Activated T-helper 17 cell treated with anti-CD3 and anti-CD28 coated beads, Interleukin-2, amount 50 U/mL, for 72 hours (primary cell): Measurements from ENCODE around the gene LRRC42. TPM values are rescaled to one million over a fixed set of nuclear protein-coding genes. Genes with fewer than 3 reads are reported as not detected.

Experiments used
- ATAC-seq: fragments of 150-1000 bp; cut with Tn5 transposase; replicated peaks from 2 replicates; pipeline ENCODE4 v1.10.0; 2021; ENCODE audit warnings: mild to moderate bottlenecking, moderate library complexity
- H3K27ac Mint-ChIP-seq: one replicate; pipeline ENCODE4 v1.8.0; 2022; ENCODE audit warnings: mixed read lengths
- H3K27me3 Mint-ChIP-seq: one replicate; pipeline ENCODE4 v1.8.0; 2022; ENCODE audit warnings: mixed read lengths
- H3K36me3 Mint-ChIP-seq: one replicate; pipeline ENCODE4 v1.8.0; 2022; ENCODE audit warnings: low read depth, mild to moderate bottlenecking, mixed read lengths
- H3K4me1 Mint-ChIP-seq: one replicate; pipeline ENCODE4 v1.8.0; 2022; ENCODE audit warnings: mixed read lengths
- H3K4me3 Mint-ChIP-seq: one replicate; pipeline ENCODE4 v1.8.0; 2022; ENCODE audit warnings: mild to moderate bottlenecking, mixed read lengths
- H3K9me3 Mint-ChIP-seq: one replicate; pipeline ENCODE4 v1.8.0; 2022; ENCODE audit warnings: mixed read lengths
- total RNA-seq, 2 donors: library from RNA; stranded (reverse); gene quantifications; one replicate each; pipeline ENCODE4 v1.2.3, GENCODE V29; 2022

Gene LRRC42
- total RNA-seq, 2 donors from 2014 or later = 25.2 to 28.5 TPM

GRCh38 chr1:53947172-53947907, 1.2 kb downstream of the LRRC42 start:
- Mint-ChIP-seq H3K4me1 (peaks cover 36% of the 10 kb centered on the region), H3K27me3 (no peaks in the 10 kb centered on the region), H3K27ac (peak overlapping the region; percentile 90), H3K9me3 (peaks cover 7% of the 10 kb centered on the region), H3K36me3 (peaks cover 57% of the 10 kb centered on the region), H3K4me3 (peak overlapping the region; percentile 99)
- ATAC-seq = no peak

DNA sequence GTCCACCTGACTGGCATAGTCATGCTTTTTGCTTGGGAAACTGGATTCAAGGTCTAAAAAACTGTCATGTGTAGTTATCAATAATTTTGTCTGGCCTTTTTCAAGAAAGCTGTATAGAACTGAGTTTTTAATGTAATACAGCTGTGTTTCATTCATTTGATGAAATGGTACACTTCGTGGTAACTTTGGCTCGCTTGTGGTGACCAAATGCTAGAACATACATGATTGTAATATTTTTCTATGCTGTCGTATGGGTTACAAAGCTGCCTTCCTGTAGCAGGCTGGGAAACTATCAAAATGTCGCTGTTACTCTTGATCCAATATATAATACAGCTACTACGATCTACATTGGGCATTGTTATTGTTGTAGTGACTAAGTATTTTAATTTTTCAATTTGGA, 2.1 kb downstream of the LRRC42 start:
- no peak for ATAC-seq
- Mint-ChIP-seq H3K27me3 (no peaks in the 10 kb centered on the region), H3K27ac (no peak overlapping the region), H3K4me1 (peaks cover 26% of the 10 kb centered on the region), H3K9me3 (no peaks in the 10 kb centered on the region), H3K36me3 (peaks cover 58% of the 10 kb centered on the region), H3K4me3 (peak overlapping the region; percentile 99)

GRCh38 chr1:53949023-53949990, 3.2 kb downstream of the LRRC42 start:
- Mint-ChIP-seq H3K4me1 (peaks cover 19% of the 10 kb centered on the region), H3K27me3 (no peaks in the 10 kb centered on the region), H3K4me3 (no peak overlapping the region)

GRCh38 chr1:53951697-53952096, 5.5 kb downstream of the LRRC42 start:
- Mint-ChIP-seq H3K27ac (peak overlapping the region; percentile 36), H3K4me1 (peaks cover 13% of the 10 kb centered on the region), H3K27me3 (no peaks in the 10 kb centered on the region), H3K36me3 (peaks cover 69% of the 10 kb centered on the region), H3K9me3 (no peaks in the 10 kb centered on the region), H3K4me3 (no peak overlapping the region)
- no peak for ATAC-seq

More at GRCh38 chr1:53949023-53949990, 3.2 kb downstream of the LRRC42 start:
- peaks cover 61% of the 10 kb centered on the region for H3K36me3 Mint-ChIP-seq
- no peaks in the 10 kb centered on the region for H3K9me3 Mint-ChIP-seq
- no peak overlapping the region for H3K27ac Mint-ChIP-seq
- ATAC-seq = no peak

- Mint-ChIP-seq H3K27me3 (no peaks in the 10 kb centered on the region), H3K4me3 (no peak overlapping the region), H3K27ac (no peak overlapping the region), H3K4me1 (no peaks in the 10 kb centered on the region), H3K9me3 (no peaks in the 10 kb centered on the region), H3K36me3 (peaks cover 74% of the 10 kb centered on the region)
- no peak for ATAC-seq
These were observed 8.0 kb downstream of the LRRC42 start for GRCh38 chr1:53954128-53954527.

- no peak overlapping the region for H3K4me3 Mint-ChIP-seq
- peaks cover 85% of the 10 kb centered on the region for H3K36me3 Mint-ChIP-seq
- ATAC-seq = peak; percentile 21
- H3K27me3 Mint-ChIP-seq = no peaks in the 10 kb centered on the region
- no peaks in the 10 kb centered on the region for H3K4me1 Mint-ChIP-seq
- peak overlapping the region; percentile 36 for H3K27ac Mint-ChIP-seq
- no peaks in the 10 kb centered on the region for H3K9me3 Mint-ChIP-seq
These were observed 10.4 kb downstream of the LRRC42 start for GRCh38 chr1:53956308-53957168.

DNA sequence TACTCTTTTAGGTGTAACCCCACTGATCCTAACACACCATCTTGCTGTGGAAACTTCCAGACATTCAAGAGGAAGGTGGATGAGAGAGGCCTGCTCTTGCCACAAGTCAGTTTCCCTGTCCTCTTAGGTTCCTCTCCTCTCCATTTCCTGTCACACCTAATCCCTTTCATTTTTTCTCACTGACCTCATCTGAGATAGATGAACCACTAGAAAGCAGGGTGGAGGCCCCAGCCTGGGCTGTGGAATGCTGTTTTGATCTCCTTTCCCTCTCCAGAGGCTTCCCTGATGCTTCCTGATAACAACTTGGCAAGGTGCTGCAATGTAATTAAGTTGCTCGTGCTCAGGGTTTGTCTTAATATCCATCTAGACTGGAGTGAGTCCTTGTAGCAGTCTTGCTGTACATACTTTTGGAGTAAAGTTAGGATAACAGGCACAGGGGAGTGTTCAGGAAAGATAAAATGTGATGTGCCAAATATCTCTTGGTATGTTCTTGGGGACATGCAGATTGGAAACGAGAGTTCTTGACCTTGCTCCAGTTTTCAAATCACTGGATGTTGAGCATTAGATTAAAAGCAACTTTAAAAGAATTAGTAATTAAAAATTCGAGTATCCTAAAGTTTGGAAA, 11.2 kb downstream of the LRRC42 start:
- ATAC-seq = no peak
- Mint-ChIP-seq H3K9me3 (no peaks in the 10 kb centered on the region), H3K4me1 (no peaks in the 10 kb centered on the region), H3K4me3 (no peak overlapping the region), H3K36me3 (peaks cover 85% of the 10 kb centered on the region), H3K27ac (peak overlapping the region; percentile 36), H3K27me3 (no peaks in the 10 kb centered on the region)

DNA sequence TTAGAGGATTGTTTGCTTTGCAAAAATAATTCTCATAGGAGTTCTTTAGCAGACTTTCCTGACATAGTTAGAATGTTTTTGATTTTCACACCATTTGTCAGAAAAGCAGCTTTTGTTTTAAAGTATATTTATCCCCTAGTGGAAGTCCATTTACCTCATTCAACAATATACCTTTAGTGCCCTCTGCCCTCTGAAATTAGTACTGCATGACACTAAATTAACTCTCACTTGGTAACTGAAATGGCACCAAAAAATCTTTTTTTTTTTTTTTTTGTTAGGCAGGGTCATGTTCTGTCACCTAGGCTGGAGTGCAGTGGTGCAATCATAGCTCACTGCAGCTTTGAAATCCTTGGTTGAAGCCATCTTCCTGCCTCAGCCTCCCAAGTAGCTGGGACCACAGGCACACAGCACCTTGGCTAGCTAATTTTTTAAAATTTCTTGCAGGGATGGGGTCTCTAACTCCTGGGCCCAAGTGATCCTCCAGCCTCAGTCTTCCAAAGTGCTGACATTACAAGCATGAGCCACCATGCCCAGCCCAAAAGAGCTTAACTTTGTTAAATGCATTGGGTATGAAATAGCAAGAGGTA, 13.6 kb downstream of the LRRC42 start:
- Mint-ChIP-seq H3K9me3 (no peaks in the 10 kb centered on the region), H3K27me3 (no peaks in the 10 kb centered on the region), H3K36me3 (peaks cover 85% of the 10 kb centered on the region), H3K27ac (no peak overlapping the region), H3K4me1 (peaks cover 4% of the 10 kb centered on the region), H3K4me3 (no peak overlapping the region)
- no peak for ATAC-seq

- Mint-ChIP-seq H3K36me3 (peaks cover 84% of the 10 kb centered on the region), H3K27ac (no peak overlapping the region), H3K4me1 (peaks cover 4% of the 10 kb centered on the region), H3K9me3 (no peaks in the 10 kb centered on the region), H3K4me3 (no peak overlapping the region), H3K27me3 (no peaks in the 10 kb centered on the region)
- no peak for ATAC-seq
These were observed 16.2 kb downstream of the LRRC42 start for GRCh38 chr1:53962395-53962794.

DNA sequence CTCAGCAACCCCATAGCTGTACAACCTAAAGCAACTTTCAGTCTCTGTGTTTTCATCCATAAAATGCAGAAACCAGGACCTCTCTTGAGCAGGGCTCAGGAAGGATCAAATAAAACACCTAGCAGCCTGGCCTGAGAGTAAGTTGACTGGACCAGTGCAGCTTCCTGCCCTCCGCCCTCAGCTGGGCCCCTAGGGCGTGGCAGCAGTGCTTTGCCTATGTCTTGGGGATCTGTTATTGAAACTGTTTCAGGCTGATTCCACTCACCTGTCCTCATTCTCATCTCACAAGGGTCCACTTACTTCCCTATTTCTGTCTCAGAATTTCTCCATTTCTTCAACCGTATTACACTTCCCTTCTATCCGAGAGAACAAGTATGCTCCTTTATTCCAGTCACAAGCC, 17.3 kb downstream of the LRRC42 start:
- ATAC-seq = no peak
- H3K9me3 Mint-ChIP-seq = no peaks in the 10 kb centered on the region
- no peaks in the 10 kb centered on the region for H3K27me3 Mint-ChIP-seq
- no peak overlapping the region for H3K4me3 Mint-ChIP-seq
- peaks cover 88% of the 10 kb centered on the region for H3K36me3 Mint-ChIP-seq
- H3K4me1 Mint-ChIP-seq = peaks cover 4% of the 10 kb centered on the region
- no peak overlapping the region for H3K27ac Mint-ChIP-seq

DNA sequence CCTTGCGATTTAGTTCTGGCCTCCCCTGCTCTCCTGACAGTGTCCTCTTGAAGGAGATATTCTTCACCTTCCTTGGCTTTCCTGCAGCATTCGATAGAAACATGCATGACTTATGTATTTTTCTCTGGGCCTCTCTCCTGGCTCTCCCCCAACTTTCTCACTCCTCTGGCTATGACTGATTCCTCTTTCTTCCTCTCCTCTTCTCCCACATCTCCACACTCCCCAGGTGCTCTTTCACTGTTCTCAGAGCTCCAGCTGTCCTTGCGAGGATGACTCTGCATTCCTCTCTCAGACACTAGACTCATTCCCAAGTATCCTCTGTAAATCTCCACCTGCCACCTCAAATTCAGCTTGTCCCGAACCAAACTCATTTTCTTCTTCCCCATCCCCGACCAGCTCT, 18.0 kb downstream of the LRRC42 start:
- ATAC-seq = no peak
- no peaks in the 10 kb centered on the region for H3K27me3 Mint-ChIP-seq
- H3K27ac Mint-ChIP-seq = peak overlapping the region; percentile 64
- H3K4me3 Mint-ChIP-seq = no peak overlapping the region
- H3K36me3 Mint-ChIP-seq = peaks cover 89% of the 10 kb centered on the region
- peaks cover 4% of the 10 kb centered on the region for H3K4me1 Mint-ChIP-seq
- no peaks in the 10 kb centered on the region for H3K9me3 Mint-ChIP-seq

DNA sequence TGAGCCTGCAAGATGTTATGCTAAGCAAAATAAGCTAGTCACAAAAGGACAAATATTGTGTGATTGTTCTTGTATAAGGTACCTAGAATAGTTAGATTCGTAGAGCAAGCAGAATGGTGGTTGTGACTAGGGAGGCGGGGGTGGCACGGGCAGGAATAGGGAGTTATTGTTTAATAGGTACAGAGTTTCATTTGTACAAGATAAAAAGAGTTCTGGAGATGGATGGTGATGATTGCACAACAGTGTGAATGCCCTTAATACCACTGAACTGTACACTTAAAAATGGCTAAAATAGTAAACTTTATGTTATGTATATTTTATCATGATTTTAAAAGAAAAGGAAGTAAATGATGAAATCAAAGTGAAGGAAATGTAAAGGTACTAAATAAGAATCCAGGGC, 20.6 kb downstream of the LRRC42 start:
- Mint-ChIP-seq H3K27me3 (no peaks in the 10 kb centered on the region), H3K36me3 (peaks cover 92% of the 10 kb centered on the region), H3K4me1 (peaks cover 4% of the 10 kb centered on the region), H3K9me3 (no peaks in the 10 kb centered on the region), H3K27ac (no peak overlapping the region), H3K4me3 (no peak overlapping the region)
- ATAC-seq = no peak

DNA sequence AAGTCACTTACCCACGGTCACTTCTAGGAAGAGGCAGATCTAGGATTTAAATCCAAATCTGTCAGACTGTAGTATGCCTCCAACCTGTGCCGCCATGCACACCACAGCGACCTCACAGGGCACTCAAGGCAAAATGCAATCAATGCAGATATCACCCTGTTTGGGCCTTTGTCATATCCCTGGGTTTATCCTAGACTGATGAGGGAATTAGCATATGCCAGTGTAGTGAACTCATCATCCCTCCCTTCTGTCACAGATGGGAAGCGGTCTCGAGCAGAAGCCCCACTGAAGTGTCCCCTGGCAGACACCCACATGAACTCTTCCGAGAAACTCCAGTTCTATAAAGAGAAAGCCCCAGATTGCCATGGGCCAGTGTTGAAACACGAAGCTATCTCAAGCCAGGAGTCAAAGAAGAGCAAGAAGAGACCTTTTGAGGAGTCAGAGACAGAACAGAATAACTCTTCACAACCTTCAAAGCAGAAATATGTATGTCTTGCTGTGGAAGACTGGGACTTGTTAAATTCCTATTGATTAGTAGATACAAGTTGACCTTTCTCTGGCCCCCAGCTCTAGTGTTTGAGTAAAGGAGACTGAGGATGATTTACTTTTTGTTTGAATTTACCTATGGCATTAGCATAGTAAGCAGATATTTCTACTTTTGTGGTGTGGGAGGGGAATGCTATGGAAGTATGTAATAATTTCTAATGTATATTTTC, 21.4 kb downstream of the LRRC42 start:
- no peak for ATAC-seq
- no peak overlapping the region for H3K27ac Mint-ChIP-seq
- no peak overlapping the region for H3K4me3 Mint-ChIP-seq
- H3K9me3 Mint-ChIP-seq = no peaks in the 10 kb centered on the region
- peaks cover 90% of the 10 kb centered on the region for H3K36me3 Mint-ChIP-seq
- H3K27me3 Mint-ChIP-seq = no peaks in the 10 kb centered on the region
- H3K4me1 Mint-ChIP-seq = peaks cover 4% of the 10 kb centered on the region
